Measurements from ENCODE around the gene JPH3.

DNA sequence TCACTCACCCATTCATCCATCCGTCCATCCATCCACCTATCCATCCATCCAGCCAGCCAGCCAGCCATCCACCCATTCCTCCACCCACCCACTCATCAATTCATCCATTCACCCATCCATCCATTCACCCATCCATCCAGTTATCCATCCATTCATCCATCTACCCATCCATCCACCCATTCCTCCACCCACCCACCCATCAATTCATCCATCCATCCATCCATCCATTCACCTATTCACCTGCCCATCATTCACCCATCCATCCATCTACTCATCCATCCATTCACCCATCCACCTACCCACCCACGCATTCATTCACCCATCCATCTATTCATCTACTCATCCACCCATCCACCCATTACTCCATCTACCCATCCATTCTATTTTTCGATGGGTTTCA, 43.6 kb upstream of the JPH3 start:
- TF ChIP-seq, protein P1, sequence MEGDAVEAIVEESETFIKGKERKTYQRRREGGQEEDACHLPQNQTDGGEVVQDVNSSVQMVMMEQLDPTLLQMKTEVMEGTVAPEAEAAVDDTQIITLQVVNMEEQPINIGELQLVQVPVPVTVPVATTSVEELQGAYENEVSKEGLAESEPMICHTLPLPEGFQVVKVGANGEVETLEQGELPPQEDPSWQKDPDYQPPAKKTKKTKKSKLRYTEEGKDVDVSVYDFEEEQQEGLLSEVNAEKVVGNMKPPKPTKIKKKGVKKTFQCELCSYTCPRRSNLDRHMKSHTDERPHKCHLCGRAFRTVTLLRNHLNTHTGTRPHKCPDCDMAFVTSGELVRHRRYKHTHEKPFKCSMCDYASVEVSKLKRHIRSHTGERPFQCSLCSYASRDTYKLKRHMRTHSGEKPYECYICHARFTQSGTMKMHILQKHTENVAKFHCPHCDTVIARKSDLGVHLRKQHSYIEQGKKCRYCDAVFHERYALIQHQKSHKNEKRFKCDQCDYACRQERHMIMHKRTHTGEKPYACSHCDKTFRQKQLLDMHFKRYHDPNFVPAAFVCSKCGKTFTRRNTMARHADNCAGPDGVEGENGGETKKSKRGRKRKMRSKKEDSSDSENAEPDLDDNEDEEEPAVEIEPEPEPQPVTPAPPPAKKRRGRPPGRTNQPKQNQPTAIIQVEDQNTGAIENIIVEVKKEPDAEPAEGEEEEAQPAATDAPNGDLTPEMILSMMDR (IDR thresholded peaks at IDR 0.05; ENCODE audit: low read depth, low read length, poor library complexity, severe bottlenecking): no peak
- TF ChIP-seq EZH2phosphoT487 (IDR thresholded peaks at IDR 0.05; ENCODE audit: borderline replicate concordance, low read length): no peak

Measured in DOHH2 (cell line).